ENCODE measurements around the gene ROBO2.

The ROBO2 gene

DNA sequence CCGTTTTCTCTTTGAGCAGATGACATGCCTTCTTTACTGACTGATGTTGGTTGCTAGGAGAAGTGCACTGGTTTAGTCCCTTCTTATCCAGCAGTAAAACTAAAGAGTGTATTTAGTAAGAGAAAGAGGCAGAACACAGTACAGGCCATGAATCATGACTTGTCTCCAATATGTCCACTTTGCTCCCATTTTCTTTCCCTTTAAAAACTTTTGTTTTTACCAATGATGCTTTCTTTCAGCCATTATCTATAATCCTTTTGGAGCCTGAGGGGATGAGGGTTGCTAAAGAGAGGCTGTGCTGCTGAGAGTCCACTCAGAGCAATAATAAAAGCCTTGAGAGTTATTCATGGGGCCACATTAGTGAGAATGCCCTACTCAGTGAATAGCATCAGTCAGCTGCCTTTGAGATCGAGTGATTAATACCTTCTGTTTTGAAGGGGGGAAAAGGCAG is 12.2 kb downstream of the ROBO2 start:
- no peak for DNase-seq

DNA sequence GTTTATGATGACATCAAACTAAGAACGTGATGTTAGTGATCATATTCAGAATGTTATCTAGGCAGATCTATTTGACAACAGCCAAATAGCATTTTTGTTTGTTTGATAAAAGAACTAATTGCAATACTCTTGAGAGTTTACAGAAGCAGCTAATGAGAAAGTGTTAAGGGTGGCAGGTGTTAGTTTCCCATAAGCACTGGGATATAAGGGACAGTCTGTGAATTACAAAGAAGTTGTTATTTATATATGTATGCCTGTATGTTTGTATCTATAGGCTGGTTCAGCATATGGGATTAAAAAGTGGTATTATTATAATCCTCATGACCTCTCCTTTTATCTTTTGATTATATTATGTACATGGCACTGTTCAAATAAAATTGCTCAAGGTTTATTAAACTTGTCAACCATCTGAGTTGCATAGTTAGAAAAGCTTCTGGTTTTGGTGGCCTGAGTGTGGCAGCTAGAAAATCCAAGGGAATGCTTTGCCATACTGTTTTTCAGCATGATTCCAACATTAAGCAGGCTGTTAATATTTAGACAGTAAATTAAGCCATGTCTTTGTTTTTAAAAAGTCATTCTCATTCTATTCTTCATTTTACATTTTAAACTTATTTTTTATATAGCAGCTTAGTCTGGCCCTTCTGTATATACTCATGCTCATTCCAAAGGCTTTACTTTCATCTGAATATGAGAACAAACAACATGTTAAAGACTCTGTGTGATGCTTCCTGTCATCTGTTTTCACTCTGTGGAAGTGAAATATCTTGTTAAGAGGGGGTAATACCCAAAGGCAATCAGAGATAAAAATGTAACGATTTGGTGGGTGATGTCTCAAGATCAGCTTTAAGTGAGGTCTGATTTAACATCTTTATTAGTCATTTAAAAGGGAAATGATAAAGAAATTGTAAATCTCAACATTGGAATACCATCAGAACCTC is 13.1 kb downstream of the ROBO2 start:
- no peak for DNase-seq

DNA sequence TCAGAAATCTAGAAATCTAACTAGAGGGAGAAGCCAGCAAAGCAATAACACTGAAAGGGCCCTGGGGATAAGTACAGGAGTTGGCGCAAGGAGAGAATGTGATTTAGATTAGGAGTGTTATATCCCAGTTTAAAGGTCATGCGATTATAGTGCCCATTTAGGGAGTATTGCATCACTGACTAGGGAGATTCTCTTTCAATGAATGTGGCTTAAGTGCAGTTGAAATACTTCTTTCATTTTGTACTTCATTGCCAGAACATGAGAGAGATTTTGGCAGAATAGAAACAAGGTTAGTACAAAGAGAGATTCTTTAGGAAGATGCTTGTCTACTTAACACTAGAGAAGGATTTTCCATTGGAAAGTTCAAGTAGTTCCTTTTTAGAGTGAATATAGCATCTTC is 13.9 kb downstream of the ROBO2 start:
- no peak for DNase-seq

DNA sequence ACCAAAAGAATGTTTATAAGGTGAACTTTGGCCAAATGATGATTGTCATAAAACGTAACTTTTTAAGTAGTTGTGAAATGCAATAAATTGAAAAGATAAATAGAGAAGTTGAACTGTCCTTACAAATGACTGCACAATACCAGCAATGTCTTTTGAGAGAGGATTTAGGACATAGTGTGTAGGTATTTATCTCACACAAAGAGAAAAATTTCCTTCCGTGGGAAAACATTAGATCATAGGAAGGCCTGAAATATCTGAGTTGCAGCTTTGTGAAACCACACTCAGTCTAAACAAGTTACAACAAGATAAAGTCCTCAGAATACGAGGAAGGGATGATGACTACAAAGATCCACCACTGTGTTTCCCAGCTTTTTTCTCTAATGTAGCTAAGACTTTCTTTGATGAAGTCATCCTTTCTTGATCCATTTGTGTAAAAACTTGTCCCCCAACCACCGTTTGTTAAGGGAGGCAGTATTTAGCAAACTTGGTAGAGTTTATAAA is 16.0 kb downstream of the ROBO2 start:
- no peak for DNase-seq

DNA sequence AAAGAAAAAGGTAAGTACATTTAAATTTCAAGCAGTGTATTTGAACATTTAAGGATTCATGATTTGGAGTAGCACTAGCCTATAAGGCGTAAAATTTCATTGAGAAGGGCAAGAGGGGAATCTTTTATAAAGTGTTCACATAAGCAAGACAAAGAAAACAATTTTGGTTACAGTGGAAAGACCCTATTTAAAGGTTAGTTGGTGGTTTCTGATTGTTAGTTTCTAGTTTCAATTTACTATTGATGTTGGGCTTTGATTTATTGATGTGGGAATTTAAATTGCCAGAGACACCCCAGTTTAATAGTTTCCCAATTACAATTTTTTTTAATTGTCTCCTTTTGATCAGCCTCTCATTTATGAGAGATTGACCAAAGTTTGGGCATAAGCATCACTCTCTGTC is 19.5 kb downstream of the ROBO2 start:
- DNase-seq = no peak

DNA sequence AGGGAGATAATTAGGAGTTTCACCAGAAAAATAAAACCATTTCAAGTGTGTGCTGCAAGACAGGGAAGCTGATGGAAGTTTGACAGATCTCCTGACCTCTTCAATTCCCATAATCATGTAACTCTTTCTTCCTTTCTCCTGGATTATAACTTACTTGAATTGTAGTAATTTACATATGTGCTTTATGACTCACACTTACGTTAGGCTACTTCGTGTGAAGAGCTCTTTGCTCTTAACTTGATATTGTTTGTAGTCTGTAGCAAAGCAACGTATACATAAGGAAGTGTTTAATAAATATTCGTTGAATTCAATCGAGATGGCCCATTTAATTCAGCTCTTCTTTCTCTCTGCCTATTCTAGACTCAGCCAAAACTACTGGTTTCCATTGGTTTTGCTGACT is 23.5 kb downstream of the ROBO2 start:
- DNase-seq = no peak

DNA sequence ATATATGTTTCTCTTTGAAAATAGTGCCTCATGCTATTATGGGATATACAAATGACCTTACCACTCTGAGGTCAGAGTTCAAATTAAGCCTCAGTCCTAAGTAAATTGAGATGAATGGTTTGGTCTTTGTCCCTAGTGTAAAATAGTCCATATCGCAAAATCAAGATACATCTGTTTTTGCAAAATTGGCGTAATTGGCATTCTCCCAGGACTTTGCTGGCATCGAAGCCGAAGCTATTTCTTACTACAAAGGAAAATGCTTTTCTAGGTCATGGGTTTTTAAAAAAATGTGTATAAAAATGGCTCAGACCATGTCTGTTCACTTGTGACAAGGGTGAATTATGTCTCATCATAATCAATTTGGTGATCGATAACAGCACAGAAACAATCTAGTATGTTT is 25.9 kb downstream of the ROBO2 start:
- no peak for DNase-seq

DNA sequence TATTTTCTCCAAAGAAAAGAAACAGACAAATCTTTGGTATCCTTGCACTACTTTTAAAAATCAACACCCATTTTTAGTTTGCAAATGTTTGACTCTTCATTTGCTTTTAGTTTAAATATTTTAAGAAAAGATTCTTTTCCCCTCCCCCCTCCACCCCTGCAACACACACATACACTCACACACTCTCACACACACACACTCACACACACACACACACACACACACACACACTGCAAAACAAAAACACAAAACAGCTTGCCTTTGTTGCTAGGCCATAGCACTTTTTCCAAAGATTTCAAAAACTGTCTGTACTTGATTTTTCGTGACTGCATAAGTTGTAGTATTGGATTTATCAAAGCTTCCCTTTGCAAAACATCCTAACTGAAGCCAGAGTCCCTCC is 26.9 kb downstream of the ROBO2 start:
- DNase-seq = no peak

DNA sequence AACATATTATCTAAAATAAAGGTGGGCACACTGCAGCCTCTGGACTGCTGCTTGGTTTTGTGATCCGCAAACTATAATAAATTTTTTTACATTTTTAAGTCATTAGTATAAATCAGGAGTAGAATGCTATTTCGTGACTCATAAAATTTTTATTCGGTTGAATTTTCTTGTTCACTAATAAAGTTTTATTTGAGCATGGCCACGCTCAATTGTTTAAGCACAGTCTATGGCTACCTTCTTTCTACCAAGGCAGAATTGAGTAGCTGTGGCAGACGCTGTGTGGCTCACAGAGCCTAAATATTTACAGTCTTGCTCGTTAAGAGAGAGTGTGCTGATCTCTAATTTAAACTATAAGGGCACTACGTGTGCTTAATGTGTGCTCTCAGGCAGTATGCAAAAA is 28.9 kb downstream of the ROBO2 start:
- DNase-seq = no peak

DNA sequence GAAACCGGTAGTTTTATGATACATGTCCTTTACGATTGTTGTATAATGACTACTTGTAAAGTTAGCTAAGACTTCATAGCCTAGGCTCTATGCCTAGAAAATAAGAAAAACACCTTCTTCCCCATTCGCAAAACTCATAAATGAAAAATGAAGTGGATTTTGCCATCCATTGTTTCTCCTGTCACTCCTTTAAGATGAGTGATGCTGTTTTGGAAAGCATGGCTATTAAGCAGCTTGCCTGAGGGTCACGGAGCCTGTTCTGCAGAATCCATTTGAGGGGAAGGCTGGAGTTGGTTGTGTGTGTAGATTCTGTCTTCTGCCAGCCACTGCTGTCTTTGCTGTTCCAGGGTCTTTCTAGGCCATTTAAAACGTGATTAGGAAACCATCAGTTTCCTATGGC is 31.5 kb downstream of the ROBO2 start:
- no peak for DNase-seq

DNA sequence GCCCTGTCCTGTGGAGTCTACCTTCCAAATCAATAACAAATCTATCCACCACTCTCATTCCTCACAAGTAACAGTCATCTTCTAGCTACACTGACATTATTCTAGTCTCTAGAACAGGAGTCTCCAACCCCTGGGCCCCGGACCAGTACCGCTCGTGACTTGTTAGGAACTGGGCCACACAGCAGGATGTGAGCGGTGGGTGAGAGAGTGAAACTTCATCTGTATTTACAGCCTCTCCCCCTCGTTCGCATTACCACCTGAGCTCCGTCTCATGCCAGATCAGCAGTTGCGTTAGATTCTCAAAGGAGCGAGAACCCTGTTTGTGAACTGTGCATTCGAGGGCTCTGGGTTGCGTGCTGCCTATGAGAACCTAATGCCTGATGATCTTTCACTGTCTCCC is 31.9 kb downstream of the ROBO2 start:
- no peak for DNase-seq

DNA sequence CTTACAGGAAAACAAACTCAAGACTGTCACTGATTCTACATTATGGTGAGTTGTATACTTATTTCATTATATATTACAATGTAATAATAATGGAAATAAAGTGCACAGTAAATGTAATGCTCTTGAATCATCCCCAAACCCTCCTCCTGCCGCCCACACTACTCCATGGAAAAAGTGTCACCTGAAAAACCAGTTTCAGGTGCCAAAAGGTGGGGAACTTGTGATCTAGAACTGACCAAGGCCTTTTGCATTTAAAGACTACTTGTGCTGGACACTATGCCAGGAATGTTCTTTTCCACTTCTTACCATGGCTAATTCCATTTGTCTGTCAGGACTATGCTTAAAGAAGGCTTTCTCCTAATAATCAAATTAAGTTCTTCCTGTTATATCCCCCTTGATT is 32.3 kb downstream of the ROBO2 start:
- no peak for DNase-seq

DNA sequence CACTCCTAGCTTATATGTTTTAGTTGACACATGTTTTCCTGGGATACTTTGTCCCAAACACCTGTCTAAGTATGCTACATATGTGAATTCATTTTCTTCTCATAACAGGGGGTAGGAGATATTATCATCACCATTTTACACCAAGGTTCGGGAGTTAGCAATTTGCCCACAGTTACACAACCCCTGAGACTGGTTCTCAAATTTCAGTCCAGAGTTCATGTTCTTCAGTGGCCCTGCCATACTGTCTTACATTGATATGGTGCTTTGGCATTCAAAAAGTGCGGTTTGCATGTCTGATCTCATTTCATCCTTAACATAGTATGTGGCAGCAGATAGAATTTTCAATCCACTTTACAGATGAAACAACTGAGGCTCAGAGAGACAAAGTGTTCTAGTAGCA is 38.4 kb downstream of the ROBO2 start:
- DNase-seq = no peak

DNA sequence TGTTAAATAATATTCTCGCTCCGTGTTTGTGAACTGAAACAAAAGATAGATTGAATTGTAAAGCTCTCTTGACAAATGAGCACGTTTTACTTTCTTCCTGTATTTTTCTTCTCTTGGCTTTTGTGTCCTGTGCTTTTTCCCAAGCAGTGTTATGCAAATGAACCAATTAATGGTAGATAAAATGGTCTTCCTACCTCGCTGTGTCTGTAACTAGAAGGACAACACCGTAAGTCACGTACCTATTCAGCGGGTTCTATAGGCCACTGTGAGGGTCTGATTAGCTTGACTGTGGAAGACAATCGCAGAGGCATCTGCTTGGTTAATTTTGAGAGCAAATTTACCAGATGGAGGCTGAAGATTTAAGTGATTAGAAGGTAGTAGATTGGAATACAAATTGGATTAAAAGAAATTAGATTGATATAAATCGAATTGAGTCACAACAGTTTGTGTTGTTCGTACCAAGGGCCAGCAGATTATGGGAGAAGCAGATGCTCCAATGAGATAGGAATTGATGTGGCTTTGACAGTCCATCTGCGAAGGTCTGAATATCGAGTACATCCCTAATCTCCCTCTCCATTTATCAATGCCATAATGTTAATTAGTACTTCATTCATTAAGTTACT is 40.2 kb downstream of the ROBO2 start:
- DNase-seq = no peak

DNA sequence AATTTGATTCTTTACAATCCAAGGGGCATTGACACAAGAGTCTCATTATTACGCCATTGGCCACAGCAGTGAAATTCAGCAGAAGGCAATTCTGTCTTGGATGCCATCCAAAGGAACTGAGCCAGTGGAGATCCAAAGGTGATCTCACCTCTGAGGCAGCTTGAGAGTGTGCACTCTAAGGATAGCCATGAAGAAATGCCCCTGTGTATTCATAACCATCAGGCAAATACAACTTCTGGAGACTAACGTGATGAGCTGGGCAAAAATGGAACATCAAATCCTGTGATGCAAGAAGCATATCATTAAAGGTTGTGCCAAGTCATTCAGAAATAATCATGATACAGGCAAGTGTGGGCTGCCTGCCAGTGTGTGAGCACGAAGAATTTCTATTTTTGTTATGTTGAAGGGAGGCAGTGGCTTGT is 41.4 kb downstream of the ROBO2 start:
- DNase-seq = peak; percentile 53

DNA sequence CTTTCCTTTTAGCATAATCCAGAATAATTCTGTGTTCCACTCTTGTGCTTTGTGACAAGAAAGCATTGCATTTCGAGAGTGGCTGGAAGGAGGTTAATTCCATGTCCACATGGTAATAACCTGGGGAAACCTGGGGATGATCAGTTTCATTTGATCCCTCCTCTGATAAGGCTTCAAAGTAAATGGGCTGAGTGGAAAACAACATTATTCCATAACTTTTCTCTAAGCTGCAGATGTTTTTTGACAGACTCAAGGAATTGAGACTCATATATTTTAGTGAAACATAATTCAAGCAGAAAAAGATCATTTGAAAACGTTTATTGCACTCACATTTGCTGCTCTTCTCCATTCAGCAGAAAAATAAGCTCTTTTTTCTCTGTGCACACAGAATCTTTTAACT is 44.6 kb downstream of the ROBO2 start:
- DNase-seq = no peak

DNA sequence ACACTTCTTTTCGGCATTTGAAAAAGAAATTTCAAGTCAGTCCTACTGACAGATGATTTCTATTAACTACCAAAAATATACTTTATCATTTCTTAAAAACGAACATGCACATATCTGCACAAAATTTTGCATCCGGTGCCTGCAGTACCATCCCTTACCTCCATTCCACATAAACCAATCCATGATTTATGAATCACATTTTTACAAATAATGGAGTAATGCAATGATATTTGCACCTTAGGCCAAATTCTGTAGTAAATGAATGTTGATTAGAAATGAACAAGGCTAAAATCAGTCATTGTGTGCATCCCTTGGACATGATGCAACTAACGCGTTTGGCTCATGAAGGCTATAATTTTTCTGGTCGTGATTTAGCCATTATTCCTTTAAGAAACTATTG is 46.5 kb downstream of the ROBO2 start:
- DNase-seq = no peak

DNA sequence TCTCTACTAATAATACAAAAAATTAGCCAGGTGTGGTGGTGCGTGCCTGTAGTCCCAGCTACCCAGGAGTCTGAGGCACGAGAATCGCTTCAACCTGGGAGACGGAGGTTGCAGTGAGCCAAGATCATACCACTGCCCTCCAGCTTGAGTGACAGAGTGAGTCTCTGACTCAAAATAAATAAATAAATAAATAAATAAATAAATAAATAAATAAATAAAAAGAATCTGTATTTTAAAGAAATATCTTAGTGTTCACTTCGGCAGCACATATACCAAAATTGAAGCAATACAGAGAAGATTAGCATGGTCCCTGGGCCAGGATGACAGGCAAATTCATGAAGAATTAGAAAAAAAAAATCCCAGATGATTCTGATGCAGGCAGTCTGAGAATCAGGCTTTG is 51.9 kb downstream of the ROBO2 start:
- no peak for DNase-seq

DNA sequence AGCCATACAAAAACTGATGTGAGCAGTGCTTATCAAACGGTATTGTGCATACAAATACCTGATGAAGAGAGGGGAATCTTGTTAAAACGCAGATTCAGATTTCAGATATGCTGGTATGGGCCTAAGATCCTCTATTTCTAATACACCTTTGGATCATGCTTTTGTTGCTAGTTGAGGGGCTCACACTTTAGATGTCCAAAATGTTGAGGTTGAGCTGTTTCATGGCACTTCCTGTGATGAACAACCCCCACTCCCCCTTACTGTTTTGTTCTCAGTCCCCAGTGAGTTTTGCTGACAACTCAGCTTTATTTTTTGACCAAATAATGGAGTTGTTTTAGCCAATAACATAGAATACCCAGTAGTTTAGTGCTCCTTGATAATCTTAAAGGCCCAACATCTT is 53.2 kb downstream of the ROBO2 start:
- DNase-seq = no peak

DNA sequence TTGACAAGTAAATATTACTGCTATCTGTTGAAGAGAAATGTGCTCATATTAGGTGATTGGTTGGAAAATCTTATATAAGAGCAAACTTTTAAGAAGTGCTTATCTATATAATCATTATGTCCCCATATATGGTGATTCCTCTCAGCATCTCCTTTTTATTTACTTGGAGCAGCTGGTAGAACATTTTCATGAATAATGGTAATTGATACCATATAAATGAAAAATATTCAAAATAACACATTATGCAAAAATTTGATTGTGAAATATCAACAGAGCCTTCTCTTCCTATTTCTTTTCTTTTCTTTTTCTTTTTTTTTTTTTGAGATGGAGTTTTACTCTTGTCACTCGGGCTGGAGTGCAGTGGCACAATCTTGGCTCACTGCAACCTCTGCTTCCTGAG is 56.2 kb downstream of the ROBO2 start:
- DNase-seq = no peak

DNA sequence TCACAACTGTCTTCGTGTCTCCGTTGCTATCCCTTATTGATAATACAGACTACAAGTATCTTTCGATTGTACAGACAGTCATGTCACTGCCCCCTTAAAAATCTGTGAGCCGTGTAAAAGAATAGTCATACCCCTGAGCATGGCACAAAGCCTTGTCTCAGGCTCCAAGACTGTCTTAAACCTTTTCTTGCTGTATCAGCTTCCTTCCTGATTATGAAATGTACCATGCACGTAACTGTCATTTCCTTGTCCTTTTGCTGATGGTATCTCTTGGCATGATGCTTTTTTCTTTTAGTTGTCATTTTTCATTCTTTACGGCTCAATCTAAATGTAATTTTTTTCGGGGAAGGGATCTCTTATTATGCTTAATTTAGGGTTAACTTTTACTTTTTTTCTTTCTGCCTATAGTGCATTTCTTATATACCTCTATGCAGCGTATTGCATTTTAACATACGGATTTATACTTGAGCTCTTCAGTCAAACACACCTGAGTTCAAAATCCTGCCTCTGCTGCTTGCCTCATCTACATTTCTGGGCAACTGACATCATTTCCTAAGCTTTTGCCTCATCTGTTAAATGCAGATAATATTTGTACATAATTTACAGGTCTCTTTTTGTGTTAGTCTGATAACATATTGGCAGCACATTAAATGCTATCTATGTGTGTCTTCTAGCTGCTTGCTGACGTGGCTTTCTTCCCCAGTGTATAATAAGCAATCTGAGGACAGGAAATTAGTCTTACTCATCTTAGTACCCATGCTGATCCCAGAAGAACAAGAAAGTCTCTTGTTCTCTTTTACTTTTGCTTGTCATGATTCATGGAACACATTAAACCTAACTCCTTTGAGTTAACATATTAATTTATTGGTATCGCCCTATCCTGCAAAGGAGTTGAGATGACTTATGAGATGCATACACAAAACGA is 57.3 kb downstream of the ROBO2 start:
- DNase-seq = no peak

DNA sequence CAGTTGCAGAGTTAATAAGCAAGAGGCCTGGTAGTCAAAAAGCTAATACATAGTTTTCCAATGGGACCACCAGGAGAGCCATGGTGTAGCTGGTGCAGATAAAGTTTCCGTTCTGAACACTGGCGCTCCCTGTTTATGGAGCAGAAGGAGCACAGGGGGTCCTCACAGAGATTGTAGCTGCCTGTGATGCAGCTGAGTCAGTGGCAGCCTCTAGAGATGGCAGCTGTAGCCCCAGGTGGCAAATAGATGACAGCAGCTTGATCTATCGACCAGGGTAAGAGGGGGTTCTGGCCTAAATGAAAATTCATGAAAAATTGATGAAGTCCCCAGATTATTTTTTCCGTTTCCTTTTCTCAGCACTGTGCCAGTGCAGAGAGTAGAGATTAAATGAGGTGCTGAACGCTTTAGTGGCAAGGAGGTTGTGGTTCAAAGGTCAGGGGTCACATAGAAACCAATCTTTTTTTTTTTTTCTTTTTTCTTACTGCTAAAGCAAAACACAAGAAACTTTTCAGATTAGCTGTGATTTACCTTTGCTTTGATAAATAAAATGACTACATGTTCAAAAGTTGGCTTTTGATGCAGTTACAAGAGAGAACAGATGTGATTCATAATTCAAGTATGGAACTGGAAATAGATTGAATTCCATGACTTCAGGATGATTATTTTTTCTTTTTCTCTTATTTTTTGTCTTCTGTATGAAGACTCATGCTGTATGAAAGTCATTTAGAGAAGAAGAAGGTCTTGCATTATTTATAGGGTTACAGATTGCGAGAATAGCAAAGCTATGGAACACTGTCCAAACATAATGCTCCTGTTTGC is 63.3 kb downstream of the ROBO2 start:
- peak; percentile 42 for DNase-seq

Measured in retina (tissue), 1 donor.